HG02884 (cell line): ENCODE results near the gene TMEM44.

ENCODE experiments used
- ATAC-seq: cut with Tn5 transposase; IDR thresholded peaks from one replicate; pipeline ENCODE4 v1.9.1; 2021; ENCODE audit warnings: mild to moderate bottlenecking, moderate library complexity; ENCODE audit not compliant: unreplicated experiment

Gene TMEM44

GRCh38 chr3:194584320-194584776 lies 48.9 kb downstream of the TMEM44 start:
- ATAC-seq: peak; percentile 5

GRCh38 chr3:194582196-194582905 lies 50.9 kb downstream of the TMEM44 start:
- no peak for ATAC-seq

- no peak for ATAC-seq
Measured at GRCh38 chr3:194579091-194579606, 54.1 kb downstream of the TMEM44 start.

GRCh38 chr3:194577986-194578905 lies 55.0 kb downstream of the TMEM44 start:
- ATAC-seq: no peak

GRCh38 chr3:194575484-194576210 lies 57.6 kb downstream of the TMEM44 start:
- no peak for ATAC-seq

GRCh38 chr3:194574639-194575483 lies 58.4 kb downstream of the TMEM44 start:
- ATAC-seq: no peak

- ATAC-seq: peak; percentile 83
Measured at GRCh38 chr3:194573680-194574437, 59.4 kb downstream of the TMEM44 start.

GRCh38 chr3:194572944-194573491 lies 60.2 kb downstream of the TMEM44 start:
- ATAC-seq: no peak

GRCh38 chr3:194572143-194572789 lies 61.0 kb downstream of the TMEM44 start:
- ATAC-seq: no peak

- ATAC-seq: no peak
Measured at GRCh38 chr3:194571491-194572142, 61.6 kb downstream of the TMEM44 start.

GRCh38 chr3:194570898-194571297 lies 62.3 kb downstream of the TMEM44 start:
- ATAC-seq: no peak

GRCh38 chr3:194570235-194570634 lies 63.0 kb downstream of the TMEM44 start:
- ATAC-seq: no peak

- no peak for ATAC-seq
Measured at GRCh38 chr3:194569252-194569651, 64.0 kb downstream of the TMEM44 start.

- no peak for ATAC-seq
Measured at GRCh38 chr3:194565597-194566190, 67.5 kb downstream of the TMEM44 start.

- ATAC-seq: no peak
Measured at GRCh38 chr3:194562986-194563385, 70.2 kb downstream of the TMEM44 start.

- no peak for ATAC-seq
Measured at GRCh38 chr3:194561306-194561974, 71.8 kb downstream of the TMEM44 start.

GRCh38 chr3:194560047-194560446 lies 73.2 kb downstream of the TMEM44 start:
- no peak for ATAC-seq
